WTC11 (cell line): ENCODE measurements around the gene NUAK2. TPM values are rescaled to one million over a fixed set of nuclear protein-coding genes. Genes with fewer than 3 reads are reported as not detected.

Experiments
- ATAC-seq: fragments of 200-7000 bp; cut with Tn5 transposase; 2 replicates; pipeline ENCODE4 v1.10.0; 2021; ENCODE audit warnings: mild to moderate bottlenecking, moderate library complexity
- CTCF ChIA-PET: fragments of 300-600 bp; sonication (Branson Sonifier 250); formaldehyde crosslinking; loops from one replicate; lab custom pipeline; 2021; ENCODE audit warnings: antibody characterized with exemption; lab: Charles Lee
- POLR2A ChIA-PET: fragments of 350-600 bp; sonication (Branson Sonifier 250); formaldehyde crosslinking; loops from one replicate; lab custom pipeline; 2021; ENCODE audit warnings: antibody characterized with exemption; lab: Charles Lee
- DNase-seq: peaks from one replicate; pipeline ENCODE4 v3.0.0; 2021; ENCODE audit warnings: low spot score
- H3K27ac Mint-ChIP-seq: 2 replicates; pipeline ENCODE4 v1.8.0; 2021; ENCODE audit warnings: mixed read lengths
- H3K27me3 Mint-ChIP-seq: 2 replicates; pipeline ENCODE4 v1.8.0; 2021; ENCODE audit warnings: low read depth, mild to moderate bottlenecking, moderate library complexity, mixed read lengths
- H3K36me3 Mint-ChIP-seq: 2 replicates; pipeline ENCODE4 v1.8.0; 2021; ENCODE audit warnings: mixed read lengths
- H3K4me1 Mint-ChIP-seq: 2 replicates; pipeline ENCODE4 v1.8.0; 2022; ENCODE audit warnings: mixed read lengths
- H3K4me3 Mint-ChIP-seq: 2 replicates; pipeline ENCODE4 v1.8.0; 2021; ENCODE audit warnings: mild to moderate bottlenecking, moderate library complexity, mixed read lengths
- H3K9me3 Mint-ChIP-seq: 2 replicates; pipeline ENCODE4 v1.8.0; 2021; ENCODE audit warnings: mixed read lengths
- AR ChIP-seq: fragments of 250-450 bp; sonication (Bioruptor Pico); IDR thresholded peaks from 2 replicates; pipeline ENCODE4 v1.9.0; 2021; ENCODE audit warnings: mild to moderate bottlenecking
- ATF1 ChIP-seq: sonication (generic); formaldehyde crosslinking; IDR thresholded peaks from 2 replicates; pipeline ENCODE4 v1.8.1; 2023; ENCODE audit warnings: mild to moderate bottlenecking, moderate library complexity, missing genetic modification reagents
- E2F4 ChIP-seq: sonication (generic); formaldehyde crosslinking; IDR thresholded peaks from 2 replicates; pipeline ENCODE4 v1.8.1; 2022; ENCODE audit warnings: low read depth, mild to moderate bottlenecking, moderate library complexity, missing genetic modification reagents, borderline replicate concordance
- ETV6 ChIP-seq: sonication (generic); formaldehyde crosslinking; IDR thresholded peaks from 2 replicates; pipeline ENCODE4 v1.8.1; 2022; ENCODE audit warnings: mild to moderate bottlenecking, missing genetic modification reagents
- FOXK1 ChIP-seq: sonication (generic); formaldehyde crosslinking; IDR thresholded peaks from 2 replicates; pipeline ENCODE4 v1.8.0; 2022; ENCODE audit warnings: mild to moderate bottlenecking, moderate library complexity, missing genetic modification reagents
- GTF2I ChIP-seq: fragments of 250-450 bp; sonication (Bioruptor Pico); conservative IDR thresholded peaks from 2 replicates; pipeline ENCODE4 v1.4.0; 2021; ENCODE audit warnings: mild to moderate bottlenecking
- HMGA2 ChIP-seq: fragments of 250-450 bp; sonication (Bioruptor Pico); IDR thresholded peaks from 2 replicates; pipeline ENCODE4 v1.4.0; 2021; ENCODE audit warnings: mild to moderate bottlenecking, moderate library complexity
- IRF1 ChIP-seq: sonication (generic); formaldehyde crosslinking; IDR thresholded peaks from 2 replicates; pipeline ENCODE4 v1.8.0; 2023; ENCODE audit warnings: missing genetic modification reagents
- JAZF1 ChIP-seq: fragments of 250-450 bp; sonication (Bioruptor Pico); IDR thresholded peaks from 2 replicates; pipeline ENCODE4 v1.9.0; 2021; ENCODE audit warnings: moderate library complexity, mild to moderate bottlenecking, inconsistent platforms
- NFATC4 ChIP-seq: fragments of 250-450 bp; sonication (Bioruptor Pico); IDR thresholded peaks from 2 replicates; pipeline ENCODE4 v1.9.0; 2021; ENCODE audit warnings: mild to moderate bottlenecking
- STAT6 ChIP-seq: sonication (generic); formaldehyde crosslinking; conservative IDR thresholded peaks from 2 replicates; pipeline ENCODE4 v1.8.1; 2023; ENCODE audit warnings: mild to moderate bottlenecking, low read depth, missing genetic modification reagents, moderate library complexity
- TCF7 ChIP-seq: sonication (generic); formaldehyde crosslinking; IDR thresholded peaks from 2 replicates; pipeline ENCODE4 v1.8.0; 2022; ENCODE audit warnings: mild to moderate bottlenecking, low read depth, missing genetic modification reagents, moderate library complexity
- TEAD1 ChIP-seq: sonication (generic); formaldehyde crosslinking; IDR thresholded peaks from 2 replicates; pipeline ENCODE4 v1.8.0; 2022; ENCODE audit warnings: mild to moderate bottlenecking, missing genetic modification reagents
- ZBTB43 ChIP-seq: sonication (generic); formaldehyde crosslinking; IDR thresholded peaks from 2 replicates; pipeline ENCODE4 v1.8.1; 2023; ENCODE audit warnings: mild to moderate bottlenecking, missing genetic modification reagents
- ZNF263 ChIP-seq: sonication (generic); formaldehyde crosslinking; IDR thresholded peaks from 2 replicates; pipeline ENCODE4 v1.8.1; 2022; ENCODE audit warnings: low read depth, mild to moderate bottlenecking, moderate library complexity, missing genetic modification reagents
- total RNA-seq: library from RNA; stranded (reverse); gene quantifications from 3 replicates; pipeline ENCODE4 v1.2.3, GENCODE V29; 2021
- TF ChIP-seq, protein P1 (sequence below): sonication (generic); formaldehyde crosslinking; IDR thresholded peaks from 2 replicates; pipeline ENCODE4 v1.8.0; 2022; ENCODE audit warnings: mild to moderate bottlenecking, missing genetic modification reagents
- TF ChIP-seq, protein P2 (sequence below): sonication (generic); formaldehyde crosslinking; IDR thresholded peaks from 2 replicates; pipeline ENCODE4 v1.8.1; 2023; ENCODE audit warnings: mild to moderate bottlenecking, missing genetic modification reagents, borderline replicate concordance
- TF ChIP-seq, protein P3 (sequence below): fragments of 250-450 bp; sonication (Bioruptor Pico); IDR thresholded peaks from 2 replicates; pipeline ENCODE4 v1.9.0; 2021; ENCODE audit warnings: mild to moderate bottlenecking
- TF ChIP-seq, protein P4 (sequence below): sonication (generic); formaldehyde crosslinking; IDR thresholded peaks from 2 replicates; pipeline ENCODE4 v1.8.1; 2023; ENCODE audit warnings: mild to moderate bottlenecking, missing genetic modification reagents, moderate library complexity

The NUAK2 gene
- total RNA-seq, 1 experiment from 2014 or later: 8.7 TPM

DNA sequence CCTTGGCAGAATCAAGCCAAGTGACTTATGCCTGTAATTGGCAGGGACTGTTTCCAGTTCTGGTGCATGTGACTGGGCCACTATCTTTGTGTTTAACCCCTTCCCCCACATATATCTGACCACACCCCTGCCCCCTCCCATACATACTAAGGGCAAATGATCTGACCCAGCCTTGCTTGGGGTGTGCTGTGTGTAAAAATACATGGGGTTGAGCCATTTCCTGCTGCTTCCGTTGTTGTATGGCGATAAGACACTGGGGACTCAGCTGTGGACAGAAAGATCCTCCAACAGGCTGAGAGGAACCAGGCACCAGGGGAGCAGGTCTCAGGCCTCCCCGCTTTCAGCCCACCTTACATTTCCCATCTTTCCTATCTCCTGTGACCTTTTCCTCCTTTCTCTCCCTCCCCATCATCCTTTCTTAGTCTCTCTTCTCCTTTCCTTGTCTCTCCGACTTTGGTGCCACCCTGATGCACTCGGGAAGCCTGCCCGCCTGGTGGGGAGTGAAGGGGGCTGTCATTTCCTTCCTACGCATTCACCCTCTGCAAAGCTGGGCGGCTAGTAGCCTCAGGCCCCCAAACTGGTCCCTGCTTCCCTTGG is 54.1 kb downstream of the NUAK2 start:
- ATAC-seq (no peak), DNase-seq (no peak)
- peak overlapping the region; percentile 54; the same call in 1 of the 2 replicates for H3K27ac Mint-ChIP-seq
- H3K4me1 Mint-ChIP-seq: peaks cover 19% of the 10 kb centered on the region
- no peaks in the 10 kb centered on the region for H3K9me3 Mint-ChIP-seq
- peaks cover 5% of the 10 kb centered on the region for H3K36me3 Mint-ChIP-seq
- H3K27me3 Mint-ChIP-seq: no peaks in the 10 kb centered on the region
- ChIA-PET CTCF (interaction anchor here (2.6 to 13.3 kb wide), 2 partner anchors 11 to 60 kb away, joined by 9 to 684 read pairs; partner anchors contain the start of gene NUAK2), POLR2A (no interaction called here)
- H3K4me3 Mint-ChIP-seq: no peak overlapping the region
- TF ChIP-seq ETV6 (CRISPR knock-in tag): no peak
- TF ChIP-seq, protein P1, sequence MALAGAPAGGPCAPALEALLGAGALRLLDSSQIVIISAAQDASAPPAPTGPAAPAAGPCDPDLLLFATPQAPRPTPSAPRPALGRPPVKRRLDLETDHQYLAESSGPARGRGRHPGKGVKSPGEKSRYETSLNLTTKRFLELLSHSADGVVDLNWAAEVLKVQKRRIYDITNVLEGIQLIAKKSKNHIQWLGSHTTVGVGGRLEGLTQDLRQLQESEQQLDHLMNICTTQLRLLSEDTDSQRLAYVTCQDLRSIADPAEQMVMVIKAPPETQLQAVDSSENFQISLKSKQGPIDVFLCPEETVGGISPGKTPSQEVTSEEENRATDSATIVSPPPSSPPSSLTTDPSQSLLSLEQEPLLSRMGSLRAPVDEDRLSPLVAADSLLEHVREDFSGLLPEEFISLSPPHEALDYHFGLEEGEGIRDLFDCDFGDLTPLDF (CRISPR knock-in tag): no peak
- TF ChIP-seq, protein P2, sequence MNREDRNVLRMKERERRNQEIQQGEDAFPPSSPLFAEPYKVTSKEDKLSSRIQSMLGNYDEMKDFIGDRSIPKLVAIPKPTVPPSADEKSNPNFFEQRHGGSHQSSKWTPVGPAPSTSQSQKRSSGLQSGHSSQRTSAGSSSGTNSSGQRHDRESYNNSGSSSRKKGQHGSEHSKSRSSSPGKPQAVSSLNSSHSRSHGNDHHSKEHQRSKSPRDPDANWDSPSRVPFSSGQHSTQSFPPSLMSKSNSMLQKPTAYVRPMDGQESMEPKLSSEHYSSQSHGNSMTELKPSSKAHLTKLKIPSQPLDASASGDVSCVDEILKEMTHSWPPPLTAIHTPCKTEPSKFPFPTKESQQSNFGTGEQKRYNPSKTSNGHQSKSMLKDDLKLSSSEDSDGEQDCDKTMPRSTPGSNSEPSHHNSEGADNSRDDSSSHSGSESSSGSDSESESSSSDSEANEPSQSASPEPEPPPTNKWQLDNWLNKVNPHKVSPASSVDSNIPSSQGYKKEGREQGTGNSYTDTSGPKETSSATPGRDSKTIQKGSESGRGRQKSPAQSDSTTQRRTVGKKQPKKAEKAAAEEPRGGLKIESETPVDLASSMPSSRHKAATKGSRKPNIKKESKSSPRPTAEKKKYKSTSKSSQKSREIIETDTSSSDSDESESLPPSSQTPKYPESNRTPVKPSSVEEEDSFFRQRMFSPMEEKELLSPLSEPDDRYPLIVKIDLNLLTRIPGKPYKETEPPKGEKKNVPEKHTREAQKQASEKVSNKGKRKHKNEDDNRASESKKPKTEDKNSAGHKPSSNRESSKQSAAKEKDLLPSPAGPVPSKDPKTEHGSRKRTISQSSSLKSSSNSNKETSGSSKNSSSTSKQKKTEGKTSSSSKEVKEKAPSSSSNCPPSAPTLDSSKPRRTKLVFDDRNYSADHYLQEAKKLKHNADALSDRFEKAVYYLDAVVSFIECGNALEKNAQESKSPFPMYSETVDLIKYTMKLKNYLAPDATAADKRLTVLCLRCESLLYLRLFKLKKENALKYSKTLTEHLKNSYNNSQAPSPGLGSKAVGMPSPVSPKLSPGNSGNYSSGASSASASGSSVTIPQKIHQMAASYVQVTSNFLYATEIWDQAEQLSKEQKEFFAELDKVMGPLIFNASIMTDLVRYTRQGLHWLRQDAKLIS (CRISPR knock-in tag): no peak
- TF ChIP-seq GTF2I (CRISPR knock-in tag): no peak
- no peak for TF ChIP-seq HMGA2 (CRISPR knock-in tag)
- TF ChIP-seq, protein P3, sequence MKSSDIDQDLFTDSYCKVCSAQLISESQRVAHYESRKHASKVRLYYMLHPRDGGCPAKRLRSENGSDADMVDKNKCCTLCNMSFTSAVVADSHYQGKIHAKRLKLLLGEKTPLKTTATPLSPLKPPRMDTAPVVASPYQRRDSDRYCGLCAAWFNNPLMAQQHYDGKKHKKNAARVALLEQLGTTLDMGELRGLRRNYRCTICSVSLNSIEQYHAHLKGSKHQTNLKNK: no peak
- no peak for TF ChIP-seq FOXK1 (CRISPR knock-in tag)
- no peak for TF ChIP-seq ATF1 (CRISPR knock-in tag)
- TF ChIP-seq E2F4 (CRISPR knock-in tag): no peak
- TF ChIP-seq AR (CRISPR knock-in tag): no peak
- no peak for TF ChIP-seq TCF7 (CRISPR knock-in tag)
- TF ChIP-seq ZBTB43 (CRISPR knock-in tag): no peak
- no peak for TF ChIP-seq NFATC4 (CRISPR knock-in tag)
- TF ChIP-seq ZNF263 (CRISPR knock-in tag): no peak
- TF ChIP-seq JAZF1: no peak
- no peak for TF ChIP-seq IRF1 (CRISPR knock-in tag)
- TF ChIP-seq TEAD1: no peak
- TF ChIP-seq STAT6 (CRISPR knock-in tag): no peak
- TF ChIP-seq, protein P4, sequence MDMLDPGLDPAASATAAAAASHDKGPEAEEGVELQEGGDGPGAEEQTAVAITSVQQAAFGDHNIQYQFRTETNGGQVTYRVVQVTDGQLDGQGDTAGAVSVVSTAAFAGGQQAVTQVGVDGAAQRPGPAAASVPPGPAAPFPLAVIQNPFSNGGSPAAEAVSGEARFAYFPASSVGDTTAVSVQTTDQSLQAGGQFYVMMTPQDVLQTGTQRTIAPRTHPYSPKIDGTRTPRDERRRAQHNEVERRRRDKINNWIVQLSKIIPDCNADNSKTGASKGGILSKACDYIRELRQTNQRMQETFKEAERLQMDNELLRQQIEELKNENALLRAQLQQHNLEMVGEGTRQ (CRISPR knock-in tag): no peak
